ENCODE results near the gene CCDC50.

CCDC50 gene, protein sequence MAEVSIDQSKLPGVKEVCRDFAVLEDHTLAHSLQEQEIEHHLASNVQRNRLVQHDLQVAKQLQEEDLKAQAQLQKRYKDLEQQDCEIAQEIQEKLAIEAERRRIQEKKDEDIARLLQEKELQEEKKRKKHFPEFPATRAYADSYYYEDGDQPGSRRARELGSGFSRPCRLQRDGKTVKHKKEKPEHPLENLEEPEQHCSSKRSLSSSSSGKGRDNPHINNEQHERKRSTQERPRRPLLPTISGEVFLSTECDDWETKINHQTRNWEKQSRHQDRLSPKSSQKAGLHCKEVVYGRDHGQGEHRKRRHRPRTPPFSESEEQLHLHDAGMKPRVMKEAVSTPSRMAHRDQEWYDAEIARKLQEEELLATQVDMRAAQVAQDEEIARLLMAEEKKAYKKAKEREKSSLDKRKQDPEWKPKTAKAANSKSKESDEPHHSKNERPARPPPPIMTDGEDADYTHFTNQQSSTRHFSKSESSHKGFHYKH

DNA sequence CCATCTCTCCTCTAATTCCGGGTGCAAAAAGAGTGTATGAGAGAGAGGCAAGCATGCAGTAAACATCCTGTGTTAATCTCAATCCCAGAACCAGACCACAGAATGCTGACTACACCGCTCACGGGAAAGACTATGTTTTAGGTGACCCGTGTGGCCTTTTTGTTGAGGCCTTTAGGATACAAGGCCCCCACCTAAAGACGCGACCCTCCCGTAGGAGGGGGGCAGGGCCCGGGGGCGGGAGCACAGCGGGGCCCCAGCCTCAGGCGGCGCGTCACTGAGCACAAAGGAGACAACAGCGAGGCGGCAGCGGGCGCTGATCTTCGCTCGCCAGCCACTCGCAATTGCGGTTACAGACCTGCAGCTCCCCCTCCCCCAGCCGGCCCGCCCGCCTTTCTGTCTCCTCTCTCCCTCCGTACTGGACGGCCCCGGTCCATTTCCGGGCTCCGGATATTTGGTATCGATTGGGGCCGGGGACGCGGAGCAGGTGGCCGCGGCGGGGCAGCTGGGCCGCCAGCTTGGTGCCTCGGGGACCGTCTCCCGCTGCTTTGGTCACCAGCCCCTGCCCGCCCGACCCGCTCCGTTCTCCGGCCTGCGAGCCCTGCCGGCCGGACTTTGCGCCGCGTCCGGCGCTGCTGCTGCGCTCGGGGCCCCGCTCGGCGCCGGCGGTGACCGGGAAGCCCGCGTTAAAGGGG is at the start of gene CCDC50:
CCDC50 (plus strand) TSS at position 433 of the 692 bp plus-strand sequence. CDS start 281 bp downstream, outside the sequence.
- DNase-seq: peak; percentile 13

DNA sequence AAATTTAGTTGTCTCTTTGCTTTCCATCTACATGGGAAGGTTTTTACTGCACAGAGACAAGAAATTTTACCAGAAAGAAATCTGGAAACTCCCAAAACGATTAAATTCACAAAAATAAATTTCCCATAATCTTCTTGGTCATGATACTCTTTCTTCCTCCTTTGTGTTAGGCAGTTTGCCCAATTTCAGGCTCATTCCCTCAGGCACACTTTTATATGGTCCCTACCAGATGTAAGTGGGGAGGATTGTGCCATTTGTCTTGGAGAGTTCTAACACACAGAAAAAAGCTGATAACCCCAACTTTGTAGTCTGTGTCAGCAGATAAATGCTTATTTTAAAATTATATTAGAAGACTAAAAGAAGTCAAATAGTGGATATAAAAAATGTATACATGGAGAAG is 49.1 kb upstream of the CCDC50 start:
- no peak for DNase-seq

DNA sequence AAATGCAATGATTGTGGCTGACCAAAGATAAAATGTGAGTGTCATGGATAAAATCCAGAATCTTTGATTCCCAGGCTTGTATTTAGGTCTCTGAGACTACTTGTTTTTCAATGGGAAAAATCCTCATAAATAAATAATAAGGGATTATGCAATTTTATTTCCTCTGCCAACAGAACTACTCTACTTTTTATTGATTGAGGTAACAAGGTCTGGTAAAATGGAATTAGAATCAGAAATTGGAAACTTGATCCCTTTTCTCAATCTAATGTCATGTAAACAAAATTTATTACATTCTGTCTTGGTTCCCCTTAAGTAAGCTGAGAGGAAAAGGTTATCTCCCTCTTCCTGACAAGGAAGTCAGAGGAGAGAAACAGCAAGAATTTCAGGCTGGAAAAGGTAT is 48.3 kb upstream of the CCDC50 start:
- DNase-seq: no peak

DNA sequence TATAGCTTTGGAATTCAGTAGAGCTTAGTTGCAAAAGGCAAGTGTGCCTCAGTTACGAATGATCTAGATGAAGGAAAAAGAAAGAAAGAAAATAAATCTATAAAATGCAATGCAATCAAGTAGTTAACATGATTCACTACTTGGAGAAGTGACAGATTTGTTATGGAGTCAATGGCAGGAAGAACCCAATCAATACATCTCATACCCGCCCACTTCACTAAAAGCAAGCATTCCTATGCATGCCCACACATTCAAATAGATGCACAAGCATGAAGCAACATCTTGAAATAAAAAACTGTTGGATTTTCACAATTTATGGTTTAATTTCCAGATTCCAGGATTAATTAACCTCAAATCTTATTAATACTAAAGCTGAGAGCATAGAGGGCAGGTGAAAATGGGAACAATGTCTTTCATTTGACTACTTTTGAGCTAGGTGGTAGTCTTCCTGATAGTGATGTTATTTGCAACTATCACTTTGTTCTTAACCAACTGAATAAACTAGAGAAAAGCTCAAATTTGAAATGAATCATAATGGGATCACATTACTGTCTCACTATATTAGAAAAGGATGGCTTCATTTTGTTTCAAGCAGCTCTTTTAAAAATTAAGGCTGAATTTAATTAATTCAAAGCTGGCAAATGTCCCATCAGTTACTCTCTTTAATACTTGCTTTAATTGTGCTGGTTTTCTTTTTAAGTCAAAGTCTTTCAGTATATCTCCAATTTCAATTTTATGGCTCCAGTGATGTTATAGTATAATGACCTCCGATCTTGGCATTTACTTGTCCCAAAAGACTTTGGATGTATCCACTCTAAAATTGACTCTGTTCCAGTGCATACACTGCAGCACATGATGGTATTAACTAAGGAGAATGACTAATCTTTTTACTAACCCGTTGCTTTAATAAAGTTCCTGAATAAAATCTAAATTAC is 46.7 kb upstream of the CCDC50 start:
- DNase-seq: no peak

GRCh38 chr3:191283400-191283799 is 45.8 kb upstream of the CCDC50 start:
- no peak for DNase-seq

DNA sequence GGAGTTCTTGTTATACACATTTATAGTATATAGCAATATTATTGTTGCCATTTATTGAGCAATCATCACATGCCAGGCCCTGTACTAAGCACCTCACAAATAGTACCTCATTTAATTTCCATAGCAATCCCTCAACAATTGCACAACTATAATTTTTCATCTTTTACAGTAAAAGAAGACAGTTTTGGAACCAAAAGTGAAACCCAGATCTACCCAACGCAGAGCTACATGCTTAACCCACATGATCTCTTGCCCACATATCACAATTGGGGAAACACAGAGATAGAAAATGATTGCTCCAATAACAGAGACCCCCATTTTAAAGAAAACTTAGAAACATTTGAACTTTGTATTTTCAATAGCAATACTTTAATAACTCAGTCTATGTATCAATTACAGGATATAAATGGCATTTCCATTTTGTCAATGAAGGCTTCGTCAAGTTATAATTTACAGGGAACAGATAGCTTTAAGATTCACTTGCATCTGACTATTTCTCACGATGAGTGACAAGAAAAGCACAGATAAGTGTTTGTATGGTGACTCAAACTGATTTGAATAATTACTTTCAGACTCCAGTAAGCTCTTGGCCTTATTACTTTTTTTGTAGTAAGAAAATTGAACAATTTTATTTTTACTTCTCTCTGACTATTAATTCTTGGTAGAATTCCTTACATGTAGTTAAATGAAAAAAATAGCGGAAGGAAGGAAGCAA is 38.7 kb upstream of the CCDC50 start:
- DNase-seq: no peak

DNA sequence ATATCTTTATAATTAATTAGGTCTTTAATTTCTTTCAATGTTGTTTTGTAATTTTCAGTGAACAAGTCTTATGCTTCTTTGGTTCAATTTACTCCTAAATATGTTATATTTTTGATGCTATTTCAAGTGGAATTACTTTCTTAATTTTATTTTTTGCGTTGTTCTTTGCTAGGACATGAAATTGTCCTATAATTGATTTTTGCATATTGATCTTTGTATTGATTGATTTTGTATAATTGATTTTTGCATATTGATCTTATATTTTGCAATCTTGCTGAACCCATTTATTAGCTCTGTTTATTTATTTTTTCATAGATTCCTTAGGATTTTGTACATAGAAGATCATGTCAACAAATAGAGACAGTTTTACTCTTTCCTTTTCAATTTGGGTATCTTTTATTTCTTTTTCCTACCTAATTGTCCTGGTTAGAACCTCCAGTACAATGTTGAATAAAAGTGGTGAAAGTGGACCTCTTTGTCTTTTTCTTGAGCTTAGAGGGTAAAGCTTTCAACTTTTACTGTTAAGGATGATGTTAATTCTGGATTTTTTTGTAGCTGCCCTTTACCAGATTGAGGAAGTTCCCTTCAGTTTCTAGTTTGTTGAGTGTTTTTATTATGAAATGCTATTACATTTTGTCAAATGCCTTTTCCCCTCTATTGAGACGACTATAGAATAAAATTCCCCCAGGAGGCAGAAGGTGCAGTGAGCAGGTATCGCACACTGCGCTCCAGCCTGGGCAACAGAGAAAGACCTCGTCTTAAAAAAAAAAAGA is 36.8 kb upstream of the CCDC50 start:
- no peak for DNase-seq

DNA sequence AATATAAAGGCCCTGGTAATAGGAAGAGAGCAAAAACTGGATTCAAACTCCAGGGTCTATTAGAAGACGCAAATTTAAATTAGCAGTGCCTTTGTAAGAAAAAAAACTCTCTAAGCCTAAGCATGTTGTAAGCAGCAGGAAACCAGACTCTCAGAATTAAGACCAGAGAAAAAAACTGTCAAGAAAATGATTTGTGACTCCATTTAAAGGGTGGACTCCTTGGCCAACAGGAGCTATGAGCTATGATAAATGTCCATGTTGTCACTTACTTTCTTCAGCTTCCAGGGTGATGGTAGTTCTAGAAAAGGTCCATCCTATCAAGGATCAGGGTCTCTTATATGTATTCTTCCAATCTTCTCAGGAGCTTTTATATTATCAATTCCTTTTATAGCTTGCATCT is 34.9 kb upstream of the CCDC50 start:
- no peak for DNase-seq

- no peak for DNase-seq
These were observed 33.1 kb upstream of the CCDC50 start for GRCh38 chr3:191296041-191296541.

- no peak for DNase-seq
These were observed 30.3 kb upstream of the CCDC50 start for GRCh38 chr3:191298846-191299245.

- DNase-seq: no peak
These were observed 28.8 kb upstream of the CCDC50 start for GRCh38 chr3:191300422-191300821.

- no peak for DNase-seq
These were observed 28.2 kb upstream of the CCDC50 start for GRCh38 chr3:191301017-191301416.

GRCh38 chr3:191301782-191302411 is 27.3 kb upstream of the CCDC50 start:
- DNase-seq: no peak

- DNase-seq: no peak
These were observed 26.7 kb upstream of the CCDC50 start for GRCh38 chr3:191302451-191302850.

DNA sequence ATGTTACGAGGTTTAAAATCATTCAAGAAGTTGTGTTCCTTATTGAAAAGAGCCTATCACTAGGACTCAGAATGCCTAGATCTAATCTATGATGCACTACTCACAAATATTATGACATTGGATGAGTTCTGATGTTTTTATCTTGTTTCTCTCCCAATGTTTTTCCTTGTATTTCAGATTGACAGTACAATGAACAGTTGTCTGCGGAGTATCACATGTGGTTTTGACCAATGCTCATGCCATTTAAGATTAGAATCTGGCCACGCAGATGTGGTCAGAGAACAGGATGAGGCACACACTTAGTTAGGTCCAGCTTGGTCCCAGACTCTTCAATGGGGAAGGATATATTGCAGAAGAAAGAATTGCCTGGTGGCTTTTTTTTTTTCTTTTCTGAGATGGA is 25.6 kb upstream of the CCDC50 start:
- DNase-seq: no peak

GRCh38 chr3:191306428-191306827 is 22.8 kb upstream of the CCDC50 start:
- no peak for DNase-seq

DNA sequence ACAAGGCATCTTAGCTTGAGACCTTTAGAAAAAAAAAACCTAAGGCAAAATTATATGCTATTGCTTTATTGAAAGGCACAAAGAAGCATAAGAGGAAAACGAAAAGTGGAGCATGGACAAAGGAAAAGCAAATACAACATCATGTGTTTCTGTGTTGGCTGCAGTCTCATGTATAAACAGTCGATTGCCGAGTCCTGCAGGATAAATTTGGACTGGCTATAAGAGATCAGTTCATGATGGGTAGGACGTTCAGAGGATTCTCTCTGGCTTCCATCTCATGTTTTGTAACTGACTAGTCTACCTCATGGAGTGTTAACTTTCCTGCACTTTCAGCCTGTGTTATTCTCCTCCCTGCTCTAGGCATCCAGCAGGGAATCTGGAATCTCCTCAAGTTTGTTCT is 21.9 kb upstream of the CCDC50 start:
- no peak for DNase-seq

- no peak for DNase-seq
These were observed 15.9 kb upstream of the CCDC50 start for GRCh38 chr3:191313296-191313695.

GRCh38 chr3:191314109-191314728 is 15.0 kb upstream of the CCDC50 start:
- DNase-seq: no peak

GRCh38 chr3:191316876-191317603 is 12.2 kb upstream of the CCDC50 start:
- DNase-seq: no peak

All from NCI-H748 treated with DMSO at 0.1 percent for 48 hours (cell line).